HG03159 (cell line): ENCODE measurements around the gene SCAMP2.

Experiments
- ATAC-seq: cut with Tn5 transposase; IDR thresholded peaks from one replicate; pipeline ENCODE4 v1.9.1; 2021; ENCODE audit warnings: mild to moderate bottlenecking, moderate library complexity; ENCODE audit not compliant: unreplicated experiment

SCAMP2 gene

GRCh38 chr15:74799255-74799855 is 73.8 kb downstream of the SCAMP2 start:
- ATAC-seq, result no peak

GRCh38 chr15:74798388-74799254 is 74.5 kb downstream of the SCAMP2 start:
- no peak for ATAC-seq

GRCh38 chr15:74795966-74796625 is 77.1 kb downstream of the SCAMP2 start:
- no peak for ATAC-seq

- ATAC-seq, result no peak
Observed at GRCh38 chr15:74794970-74795349, 78.2 kb downstream of the SCAMP2 start.

- no peak for ATAC-seq
Observed at GRCh38 chr15:74794248-74794969, 78.8 kb downstream of the SCAMP2 start.
